ENCODE data around the gene SPAG4. TPM values are rescaled to one million over a fixed set of nuclear protein-coding genes. Genes with fewer than 3 reads are reported as not detected.
A peak's percentile ranks its signal among the peaks of the same experiment; 100 is the strongest.

The SPAG4 gene
- total RNA-seq, 2 experiments from 2014 or later = 6.5 to 6.9 TPM

DNA sequence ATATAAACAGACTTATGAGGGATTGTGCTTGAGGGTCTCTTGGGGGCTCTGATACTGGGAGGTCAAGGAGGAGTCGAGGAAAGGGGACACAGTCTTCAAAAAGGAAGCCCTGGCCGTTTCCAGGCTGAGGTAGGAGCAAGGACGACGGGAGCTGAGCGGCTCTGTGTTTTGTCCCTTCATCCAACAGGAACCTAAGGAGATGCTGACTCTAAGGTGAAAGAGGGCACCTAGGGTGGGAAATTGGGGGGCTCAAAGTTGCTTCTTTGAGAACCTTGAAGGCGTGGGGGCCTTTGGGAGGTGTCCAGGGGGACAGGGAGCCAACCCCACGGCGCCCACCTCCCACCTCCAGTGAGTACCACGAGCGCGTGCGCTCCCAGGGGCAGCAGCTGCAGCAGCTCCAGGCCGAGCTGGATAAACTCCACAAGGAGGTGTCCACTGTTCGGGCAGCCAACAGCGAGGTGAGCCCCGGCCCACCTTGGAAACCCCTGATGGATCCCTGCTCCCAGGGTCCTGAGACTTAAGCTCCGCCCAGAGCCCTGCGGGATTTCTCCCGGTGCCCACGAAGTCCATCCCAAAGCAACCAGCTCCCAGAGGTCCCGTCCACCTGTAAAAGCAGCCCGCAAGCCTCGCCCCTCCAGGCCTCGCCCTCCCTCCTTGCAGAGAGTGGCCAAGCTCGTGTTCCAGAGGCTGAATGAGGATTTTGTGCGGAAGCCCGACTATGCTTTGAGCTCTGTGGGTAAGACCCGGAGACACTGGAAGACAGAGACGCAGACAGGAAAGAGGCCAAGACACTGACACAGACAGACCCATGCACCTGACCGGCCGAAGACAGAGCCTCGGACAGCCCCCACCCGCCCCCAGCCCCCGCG lies 2.9 kb downstream of the SPAG4 start:
- Mint-ChIP-seq H3K9me3 (no peaks in the 10 kb centered on the region), H3K4me3 (peak overlapping the region; percentile 83), H3K27ac (peak overlapping the region; percentile 75), H3K27me3 (peaks cover 1% of the 10 kb centered on the region), H3K4me1 (peaks cover 46% of the 10 kb centered on the region), H3K36me3 (ENCODE audit: low read depth) (peaks cover 3% of the 10 kb centered on the region)
- peak; percentile 30 for DNase-seq
- ChIA-PET POLR2A (interaction anchor here (0.8 to 9.0 kb wide), 18 partner anchors 11 to 336 kb away, joined by 3 to 198 read pairs (median 7); partner anchors contain the start of genes CEP250, CPNE1, EIF6 and ERGIC3), CTCF (interaction anchor here (0.8 to 1.9 kb wide), 12 partner anchors 13 to 336 kb away, joined by 3 to 10 read pairs (median 6); partner anchors contain the start of genes CPNE1, RBM12, RBM39 and SCAND1)

DNA sequence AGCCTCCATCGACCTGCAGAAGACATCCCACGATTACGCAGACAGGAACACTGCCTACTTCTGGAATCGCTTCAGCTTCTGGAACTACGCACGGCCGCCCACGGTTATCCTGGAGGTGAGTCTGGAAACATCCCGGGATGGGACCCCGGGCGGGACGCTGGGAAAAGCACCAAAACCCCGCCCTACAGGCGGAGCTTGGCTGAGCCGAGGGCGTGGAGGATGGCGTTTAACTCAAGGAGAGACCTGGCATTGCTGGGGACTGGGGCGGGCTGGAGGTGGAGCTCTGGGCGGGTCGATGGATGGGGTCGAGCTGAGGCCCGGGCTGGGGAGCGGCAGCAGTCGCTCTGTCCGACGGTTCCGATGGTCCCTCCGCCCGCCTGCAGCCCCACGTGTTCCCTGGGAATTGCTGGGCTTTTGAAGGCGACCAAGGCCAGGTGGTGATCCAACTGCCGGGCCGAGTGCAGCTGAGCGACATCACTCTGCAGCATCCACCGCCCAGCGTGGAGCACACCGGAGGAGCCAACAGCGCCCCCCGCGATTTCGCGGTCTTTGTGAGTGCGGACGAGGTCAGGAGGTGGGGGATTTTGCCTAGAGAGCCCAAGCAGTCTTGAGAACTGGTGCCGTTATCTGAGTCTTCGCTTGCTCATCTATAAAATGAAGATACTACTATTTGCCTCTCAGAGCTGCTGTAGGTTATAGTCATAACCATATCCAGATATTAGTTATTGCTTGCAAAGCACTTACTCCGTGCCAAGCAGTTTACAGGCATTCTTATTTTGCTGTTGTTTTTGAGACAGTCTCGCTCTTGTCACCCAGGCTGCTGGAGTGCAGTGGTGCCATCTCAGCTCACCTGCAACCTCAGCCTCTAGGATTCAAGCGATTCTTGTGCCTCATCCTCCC lies 3.8 kb downstream of the SPAG4 start:
- Mint-ChIP-seq H3K9me3 (no peaks in the 10 kb centered on the region), H3K27me3 (peaks cover 1% of the 10 kb centered on the region), H3K27ac (peak overlapping the region; percentile 70), H3K4me3 (peak overlapping the region; percentile 83), H3K36me3 (ENCODE audit: low read depth) (peaks cover 3% of the 10 kb centered on the region), H3K4me1 (peaks cover 45% of the 10 kb centered on the region)
- ChIA-PET POLR2A (interaction anchor here (0.7 to 9.0 kb wide), 20 partner anchors 10 to 335 kb away, joined by 3 to 198 read pairs (median 6); partner anchors contain the start of genes CEP250, CPNE1, EIF6 and ERGIC3), CTCF (interaction anchor here (0.8 to 2.1 kb wide), 17 partner anchors 8 to 335 kb away, joined by 3 to 10 read pairs (median 4); partner anchors contain the start of genes CPNE1, RBM12, RBM39 and SCAND1)
- peak; percentile 78 for DNase-seq

DNA sequence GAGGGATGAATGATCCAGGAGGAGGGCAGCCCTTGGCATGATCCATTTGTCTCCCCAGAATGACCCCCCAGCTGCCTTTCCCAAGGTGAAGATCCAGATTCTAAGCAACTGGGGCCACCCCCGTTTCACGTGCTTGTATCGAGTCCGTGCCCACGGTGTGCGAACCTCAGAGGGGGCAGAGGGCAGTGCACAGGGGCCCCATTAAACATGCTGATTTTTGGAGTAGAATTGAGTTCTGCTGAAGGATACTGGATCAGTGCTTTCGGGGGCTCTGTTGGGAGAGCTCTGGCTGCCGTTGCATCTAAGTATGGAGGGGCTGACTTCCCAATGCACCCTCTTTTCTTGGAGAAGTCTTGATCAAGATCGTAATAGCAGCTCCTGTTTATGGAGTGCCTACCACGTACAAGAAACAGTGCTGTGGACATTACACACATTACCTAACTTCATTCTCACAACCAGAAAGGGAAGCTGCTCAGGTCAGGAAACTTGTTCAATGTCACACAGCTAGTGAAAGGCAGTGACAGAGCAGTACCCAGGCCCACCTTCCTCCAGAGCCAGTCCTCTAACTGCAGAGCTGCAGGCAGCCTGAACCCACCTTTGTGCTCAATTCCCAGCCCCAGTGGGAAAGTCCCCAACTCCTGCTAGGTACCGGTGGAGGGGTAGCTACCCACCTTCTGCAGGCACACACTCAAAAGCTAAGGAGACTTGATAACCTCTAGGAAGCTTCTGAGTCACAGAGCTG lies 5.4 kb downstream of the SPAG4 start:
- Mint-ChIP-seq H3K36me3 (ENCODE audit: low read depth) (peaks cover 10% of the 10 kb centered on the region), H3K27ac (no peak overlapping the region), H3K27me3 (no peaks in the 10 kb centered on the region), H3K4me1 (peaks cover 39% of the 10 kb centered on the region), H3K9me3 (no peaks in the 10 kb centered on the region), H3K4me3 (no peak overlapping the region)
- ChIA-PET POLR2A (interaction anchor here (2.9 to 9.0 kb wide), 3 partner anchors 41 to 333 kb away, joined by 17 to 198 read pairs (median 77); partner anchors contain the start of genes CPNE1, RBM12, RBM39 and SCAND1), CTCF (interaction anchor here (2.1 kb wide), 1 partner anchor 18 kb away, joined by 4 read pairs; no protein-coding TSS in a partner anchor)
- DNase-seq = no peak

DNA sequence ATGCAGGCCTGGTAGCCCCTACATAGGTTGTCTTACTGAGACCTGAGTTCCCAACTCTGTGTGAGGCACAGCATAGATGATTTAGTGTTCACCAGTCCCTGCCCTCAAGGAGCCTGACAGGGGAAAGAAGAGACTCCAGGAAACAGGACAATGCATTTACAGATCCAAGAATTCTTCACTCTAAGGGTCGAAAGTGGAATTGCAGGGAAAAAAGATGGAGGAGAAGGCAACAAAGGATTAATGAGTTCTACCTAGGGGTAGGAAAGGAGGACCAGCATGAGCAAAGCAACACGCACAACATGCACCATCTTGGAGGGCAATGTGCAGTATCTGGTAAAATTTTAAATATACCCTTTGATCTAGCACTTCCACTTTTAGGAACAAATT lies 5.9 kb downstream of the SPAG4 start:
- no peak for DNase-seq
- Mint-ChIP-seq H3K27me3 (no peaks in the 10 kb centered on the region), H3K27ac (no peak overlapping the region), H3K4me3 (no peak overlapping the region), H3K4me1 (peaks cover 35% of the 10 kb centered on the region), H3K36me3 (ENCODE audit: low read depth) (peaks cover 16% of the 10 kb centered on the region), H3K9me3 (no peaks in the 10 kb centered on the region)
- POLR2A ChIA-PET = interaction anchor here (6.6 to 9.0 kb wide), 2 partner anchors 41 to 120 kb away, joined by 77 to 198 read pairs; partner anchors contain the start of genes CPNE1, RBM12 and RBM39
- CTCF ChIA-PET = interaction anchor here (2.1 kb wide), 1 partner anchor 19 kb away, joined by 4 read pairs; no protein-coding TSS in a partner anchor

DNA sequence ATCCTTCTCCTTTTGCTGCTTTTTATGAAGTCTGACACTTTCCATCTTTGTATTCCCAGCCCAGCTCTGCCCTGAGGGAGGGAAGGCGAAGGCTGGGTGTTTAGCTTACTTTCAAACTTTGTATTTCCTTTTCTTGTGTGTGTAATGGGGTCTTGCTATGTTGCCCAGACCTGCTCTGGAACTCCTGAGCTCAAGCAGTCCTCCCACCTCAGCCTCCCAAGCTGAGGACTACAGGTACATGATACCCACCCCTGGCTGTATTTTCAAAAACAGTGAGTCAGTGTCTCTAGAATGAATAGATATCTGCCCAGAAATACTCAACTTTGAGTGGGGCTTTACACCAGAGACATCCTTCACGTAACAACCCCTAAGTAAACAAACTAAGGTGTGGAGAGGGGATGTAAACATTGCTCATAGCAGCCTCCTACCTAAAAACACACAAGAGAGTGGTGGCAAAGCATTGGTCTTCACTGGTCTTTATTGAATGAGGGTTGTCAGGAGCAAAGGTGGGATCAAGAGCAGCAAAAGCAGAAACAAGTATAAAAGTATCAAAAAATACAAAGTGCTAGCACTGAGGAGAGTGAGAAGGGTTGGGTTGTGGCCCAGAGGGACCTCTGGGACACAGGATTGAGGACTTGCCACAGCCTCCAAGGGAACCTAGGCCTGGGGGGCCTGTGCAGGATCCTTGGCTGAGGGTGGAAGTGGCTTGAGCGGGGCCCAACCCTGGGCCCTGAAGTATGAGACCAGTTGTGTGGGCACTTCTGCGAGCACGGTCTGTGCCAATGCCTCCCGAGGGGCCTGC lies 10.2 kb downstream of the SPAG4 start:
- POLR2A ChIA-PET = interaction anchor here (1.5 kb wide), 2 partner anchors 36 to 39 kb away, joined by 4 to 8 read pairs; partner anchors contain the start of genes CPNE1 and RBM12
- Mint-ChIP-seq H3K27ac (peak overlapping the region; percentile 28), H3K9me3 (no peaks in the 10 kb centered on the region), H3K36me3 (ENCODE audit: low read depth) (peaks cover 39% of the 10 kb centered on the region), H3K27me3 (no peaks in the 10 kb centered on the region), H3K4me3 (no peak overlapping the region), H3K4me1 (no peaks in the 10 kb centered on the region)
- DNase-seq = no peak
- CTCF ChIA-PET = no interaction called here

DNA sequence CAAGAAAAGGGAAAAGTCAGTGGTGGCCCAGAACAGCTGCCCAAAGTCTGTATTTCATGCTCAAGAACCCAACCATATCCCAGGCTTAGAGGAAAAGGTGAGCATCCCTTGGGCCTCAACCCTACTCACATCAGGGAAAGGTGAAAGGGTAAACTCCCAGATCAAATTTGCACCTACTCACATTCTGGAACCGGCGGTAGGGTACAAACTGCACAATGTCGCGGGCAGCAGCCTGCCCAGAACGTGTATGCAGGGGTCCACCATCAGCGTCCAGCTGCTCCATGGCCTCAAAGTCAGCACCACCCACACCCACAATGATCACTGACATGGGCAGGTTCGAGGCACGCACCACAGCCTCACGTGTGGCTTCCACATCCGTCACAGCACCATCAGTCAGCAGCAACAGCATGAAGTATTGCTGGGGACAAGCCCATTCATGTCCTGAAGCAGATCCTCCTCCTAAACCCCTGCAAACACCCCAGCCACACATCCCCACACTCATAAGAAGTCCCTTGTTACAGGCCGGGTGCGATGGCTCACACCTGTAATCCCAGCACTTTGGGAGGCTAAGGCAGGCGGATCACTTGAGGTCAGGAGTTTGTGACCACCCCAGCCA lies 10.9 kb downstream of the SPAG4 start:
- Mint-ChIP-seq H3K4me1 (no peaks in the 10 kb centered on the region), H3K36me3 (ENCODE audit: low read depth) (peaks cover 41% of the 10 kb centered on the region), H3K4me3 (no peak overlapping the region), H3K9me3 (no peaks in the 10 kb centered on the region), H3K27ac (no peak overlapping the region), H3K27me3 (no peaks in the 10 kb centered on the region)
- ChIA-PET POLR2A (interaction anchor here (1.5 kb wide), 1 partner anchor 38 kb away, joined by 8 read pairs; the partner anchor contains the start of genes CPNE1 and RBM12), CTCF (no interaction called here)
- DNase-seq = no peak

DNA sequence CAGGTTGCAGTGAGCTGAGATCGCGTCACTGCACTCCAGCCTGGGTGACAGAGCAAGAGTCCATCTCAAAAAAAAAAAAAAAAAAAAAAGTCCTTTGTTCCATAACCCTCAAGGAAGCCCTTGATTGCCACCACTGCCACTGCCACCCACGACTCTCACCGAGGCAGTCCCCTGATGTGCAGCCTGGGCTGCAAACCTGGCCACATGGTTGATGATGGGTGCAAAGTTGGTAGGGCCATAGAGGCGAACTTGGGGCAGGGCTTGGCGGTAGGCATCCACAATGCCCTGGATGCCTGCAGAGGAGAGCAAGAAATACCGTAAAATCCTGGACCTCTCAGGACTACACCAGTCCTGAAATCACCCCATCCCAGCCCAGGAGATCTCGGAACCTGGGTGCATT lies 11.5 kb downstream of the SPAG4 start:
- H3K9me3 Mint-ChIP-seq = no peaks in the 10 kb centered on the region
- H3K4me3 Mint-ChIP-seq = no peak overlapping the region
- H3K36me3 Mint-ChIP-seq (ENCODE audit: low read depth) = peaks cover 43% of the 10 kb centered on the region
- ChIA-PET CTCF (interaction anchor here (0.8 kb wide), 1 partner anchor 8 kb away, joined by 3 read pairs; no protein-coding TSS in a partner anchor), POLR2A (interaction anchor here (1.4 kb wide), 1 partner anchor 36 kb away, joined by 3 read pairs; no protein-coding TSS in a partner anchor)
- H3K27ac Mint-ChIP-seq = no peak overlapping the region
- H3K4me1 Mint-ChIP-seq = no peaks in the 10 kb centered on the region
- no peaks in the 10 kb centered on the region for H3K27me3 Mint-ChIP-seq
- DNase-seq = no peak

DNA sequence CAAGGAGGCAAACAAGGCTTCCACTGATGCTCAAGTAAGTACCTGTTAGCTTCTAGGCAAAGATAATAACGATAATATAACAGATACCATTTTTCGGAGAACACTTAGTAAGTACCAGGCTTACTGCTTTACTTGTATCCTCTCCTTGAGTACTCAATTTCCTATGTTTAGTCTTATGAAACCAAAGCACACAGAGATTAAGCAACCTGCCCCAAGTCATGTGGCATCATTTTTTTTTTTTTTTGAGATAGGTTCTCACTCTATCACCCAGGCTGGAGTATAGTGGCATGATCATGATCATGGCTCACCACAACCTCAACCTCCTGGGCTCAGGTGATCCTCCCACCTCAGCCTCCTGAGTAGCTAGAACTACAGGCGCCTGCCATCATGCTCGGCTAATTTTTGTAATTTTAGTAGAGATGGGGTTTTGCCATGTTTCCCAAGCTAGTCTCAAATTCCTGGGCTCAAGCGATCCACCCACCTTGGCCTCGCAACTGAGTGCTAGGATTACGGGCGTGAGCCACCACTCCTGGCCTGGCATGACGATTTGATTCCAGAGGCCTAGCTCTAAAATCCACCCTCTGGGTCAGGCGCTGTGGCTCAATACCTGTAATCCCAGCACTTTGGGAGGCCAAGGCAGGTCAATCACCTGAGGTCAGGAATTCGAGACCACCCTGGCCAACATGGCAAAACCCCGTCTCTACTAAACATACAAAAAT lies 14.0 kb downstream of the SPAG4 start:
- POLR2A ChIA-PET = interaction anchor here (1.0 to 2.6 kb wide), 4 partner anchors 11 to 14 kb away, joined by 4 to 11 read pairs (median 4); partner anchors contain the start of gene SPAG4
- CTCF ChIA-PET = interaction anchor here (0.6 to 1.1 kb wide), 3 partner anchors 29 to 1880 kb away, joined by 3 to 5 read pairs (median 3); no protein-coding TSS in a partner anchor
- no peak for DNase-seq
- Mint-ChIP-seq H3K27me3 (no peaks in the 10 kb centered on the region), H3K36me3 (ENCODE audit: low read depth) (peaks cover 48% of the 10 kb centered on the region), H3K4me3 (no peak overlapping the region), H3K4me1 (no peaks in the 10 kb centered on the region), H3K27ac (no peak overlapping the region), H3K9me3 (no peaks in the 10 kb centered on the region)

DNA sequence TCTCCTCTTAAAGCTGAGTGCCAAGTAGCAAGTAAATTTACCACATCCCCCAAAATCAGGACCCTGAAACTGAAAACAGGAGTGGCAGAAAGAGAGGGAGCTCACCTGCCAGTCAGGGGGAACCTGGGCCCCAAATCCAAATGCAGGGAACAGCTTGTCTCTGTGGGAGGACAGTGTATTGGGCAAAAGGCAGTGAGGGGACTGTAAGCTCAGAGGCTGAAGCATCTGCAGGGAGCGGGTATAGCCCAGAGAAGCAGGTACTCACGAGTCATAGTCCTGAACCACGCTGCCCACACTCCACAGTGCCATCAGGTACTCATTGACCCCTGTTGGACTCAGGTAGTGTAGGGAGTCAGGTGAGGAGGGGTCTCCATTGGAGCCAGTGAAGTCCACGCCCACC lies 15.0 kb downstream of the SPAG4 start:
- no peaks in the 10 kb centered on the region for H3K9me3 Mint-ChIP-seq
- DNase-seq = no peak
- H3K27me3 Mint-ChIP-seq = no peaks in the 10 kb centered on the region
- ChIA-PET POLR2A (interaction anchor here (1.6 to 2.6 kb wide), 2 partner anchors 12 to 14 kb away, joined by 6 to 11 read pairs; partner anchors contain the start of gene SPAG4), CTCF (no interaction called here)
- no peak overlapping the region for H3K4me3 Mint-ChIP-seq
- H3K36me3 Mint-ChIP-seq (ENCODE audit: low read depth) = peaks cover 44% of the 10 kb centered on the region
- H3K27ac Mint-ChIP-seq = no peak overlapping the region
- H3K4me1 Mint-ChIP-seq = peaks cover 3% of the 10 kb centered on the region

DNA sequence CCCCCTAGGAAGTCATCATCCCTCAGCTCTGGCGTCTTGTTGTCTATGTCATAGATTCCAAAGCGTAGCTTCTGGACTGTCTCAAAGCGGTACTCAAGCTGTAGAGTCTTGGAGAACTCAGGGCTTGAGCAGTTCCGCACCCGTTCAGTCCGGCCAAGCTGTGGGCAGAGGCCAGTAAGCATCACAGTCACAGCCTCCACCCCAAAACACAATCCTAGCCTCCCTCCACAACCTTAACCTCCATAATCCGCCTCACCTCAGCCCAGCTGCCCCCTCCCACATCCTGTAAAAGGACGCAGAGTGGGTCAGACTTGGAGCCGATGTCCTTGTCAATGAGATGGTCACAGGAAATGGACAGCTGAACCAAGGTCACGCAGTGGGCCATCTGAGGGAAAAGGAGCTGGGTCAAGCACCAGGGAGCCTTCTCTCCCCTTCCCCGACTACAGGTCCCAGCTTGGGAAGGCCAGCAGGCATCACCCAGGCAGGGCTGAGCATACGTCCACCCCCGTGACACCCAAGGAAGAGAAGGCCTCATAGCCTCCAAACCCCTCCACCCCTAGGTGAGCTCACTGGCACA lies 17.0 kb downstream of the SPAG4 start:
- no peaks in the 10 kb centered on the region for H3K9me3 Mint-ChIP-seq
- DNase-seq = no peak
- ChIA-PET CTCF (interaction anchor here (1.2 kb wide), 1 partner anchor 14 kb away, joined by 3 read pairs; no protein-coding TSS in a partner anchor), POLR2A (no interaction called here)
- H3K27ac Mint-ChIP-seq = no peak overlapping the region
- H3K27me3 Mint-ChIP-seq = no peaks in the 10 kb centered on the region
- no peak overlapping the region for H3K4me3 Mint-ChIP-seq
- peaks cover 4% of the 10 kb centered on the region for H3K4me1 Mint-ChIP-seq
- H3K36me3 Mint-ChIP-seq (ENCODE audit: low read depth) = peaks cover 29% of the 10 kb centered on the region

Measured in activated CD4-positive, alpha-beta memory T cell treated with anti-CD3 and anti-CD28 coated beads, Interleukin-2, amount 10 ng/mL, durations not matched to agents 7 days and 5 days (primary cell).